ENCODE results near the gene DOC2B.

DNA sequence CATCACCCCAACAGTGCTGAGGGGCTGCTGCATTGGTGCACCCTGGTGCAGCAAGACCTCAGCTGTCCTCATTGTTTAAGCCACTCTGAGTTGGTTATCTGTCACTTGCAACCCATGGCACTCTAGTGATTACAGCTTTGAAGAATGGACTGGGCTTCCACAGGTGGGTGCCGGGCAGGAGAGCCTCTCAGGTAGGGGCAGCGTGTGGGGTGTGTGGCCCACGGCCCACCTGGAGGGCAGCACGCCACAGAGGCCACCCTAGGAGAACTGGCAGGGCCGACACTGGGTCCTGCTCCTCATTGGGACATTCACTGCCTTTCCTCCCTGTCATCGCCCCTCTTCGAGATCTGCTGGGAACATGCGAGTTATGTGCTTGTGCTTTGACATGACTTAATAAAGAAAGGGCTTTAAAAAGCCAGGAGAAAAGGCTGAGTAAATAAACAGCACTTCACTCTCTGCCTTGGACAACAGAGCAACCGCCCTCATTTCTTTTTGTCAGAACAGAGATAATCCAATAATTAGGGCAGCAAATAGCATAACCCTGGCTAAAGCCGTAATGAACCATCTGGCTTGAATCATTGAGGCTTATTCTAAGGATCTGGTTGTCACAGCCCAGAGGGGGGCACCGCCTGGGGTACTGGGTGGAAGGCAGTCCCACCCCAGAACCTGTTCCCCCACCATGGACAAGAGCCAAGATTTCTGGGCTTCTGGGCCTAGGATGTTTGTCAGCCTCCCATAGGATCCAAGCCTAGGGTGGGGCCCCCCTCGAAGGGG is 3.0 kb downstream of the DOC2B start:
- TF ChIP-seq TCF7L2 (IDR thresholded peaks at IDR 0.05; ENCODE audit: low read depth, low read length) (no peak), POLR2AphosphoS5 (IDR thresholded peaks at IDR 0.05; ENCODE audit: low read depth, low read length) (no peak)
- TF ChIP-seq, protein P1, sequence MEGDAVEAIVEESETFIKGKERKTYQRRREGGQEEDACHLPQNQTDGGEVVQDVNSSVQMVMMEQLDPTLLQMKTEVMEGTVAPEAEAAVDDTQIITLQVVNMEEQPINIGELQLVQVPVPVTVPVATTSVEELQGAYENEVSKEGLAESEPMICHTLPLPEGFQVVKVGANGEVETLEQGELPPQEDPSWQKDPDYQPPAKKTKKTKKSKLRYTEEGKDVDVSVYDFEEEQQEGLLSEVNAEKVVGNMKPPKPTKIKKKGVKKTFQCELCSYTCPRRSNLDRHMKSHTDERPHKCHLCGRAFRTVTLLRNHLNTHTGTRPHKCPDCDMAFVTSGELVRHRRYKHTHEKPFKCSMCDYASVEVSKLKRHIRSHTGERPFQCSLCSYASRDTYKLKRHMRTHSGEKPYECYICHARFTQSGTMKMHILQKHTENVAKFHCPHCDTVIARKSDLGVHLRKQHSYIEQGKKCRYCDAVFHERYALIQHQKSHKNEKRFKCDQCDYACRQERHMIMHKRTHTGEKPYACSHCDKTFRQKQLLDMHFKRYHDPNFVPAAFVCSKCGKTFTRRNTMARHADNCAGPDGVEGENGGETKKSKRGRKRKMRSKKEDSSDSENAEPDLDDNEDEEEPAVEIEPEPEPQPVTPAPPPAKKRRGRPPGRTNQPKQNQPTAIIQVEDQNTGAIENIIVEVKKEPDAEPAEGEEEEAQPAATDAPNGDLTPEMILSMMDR (IDR thresholded peaks at IDR 0.05): no peak
- TF ChIP-seq, protein P2, sequence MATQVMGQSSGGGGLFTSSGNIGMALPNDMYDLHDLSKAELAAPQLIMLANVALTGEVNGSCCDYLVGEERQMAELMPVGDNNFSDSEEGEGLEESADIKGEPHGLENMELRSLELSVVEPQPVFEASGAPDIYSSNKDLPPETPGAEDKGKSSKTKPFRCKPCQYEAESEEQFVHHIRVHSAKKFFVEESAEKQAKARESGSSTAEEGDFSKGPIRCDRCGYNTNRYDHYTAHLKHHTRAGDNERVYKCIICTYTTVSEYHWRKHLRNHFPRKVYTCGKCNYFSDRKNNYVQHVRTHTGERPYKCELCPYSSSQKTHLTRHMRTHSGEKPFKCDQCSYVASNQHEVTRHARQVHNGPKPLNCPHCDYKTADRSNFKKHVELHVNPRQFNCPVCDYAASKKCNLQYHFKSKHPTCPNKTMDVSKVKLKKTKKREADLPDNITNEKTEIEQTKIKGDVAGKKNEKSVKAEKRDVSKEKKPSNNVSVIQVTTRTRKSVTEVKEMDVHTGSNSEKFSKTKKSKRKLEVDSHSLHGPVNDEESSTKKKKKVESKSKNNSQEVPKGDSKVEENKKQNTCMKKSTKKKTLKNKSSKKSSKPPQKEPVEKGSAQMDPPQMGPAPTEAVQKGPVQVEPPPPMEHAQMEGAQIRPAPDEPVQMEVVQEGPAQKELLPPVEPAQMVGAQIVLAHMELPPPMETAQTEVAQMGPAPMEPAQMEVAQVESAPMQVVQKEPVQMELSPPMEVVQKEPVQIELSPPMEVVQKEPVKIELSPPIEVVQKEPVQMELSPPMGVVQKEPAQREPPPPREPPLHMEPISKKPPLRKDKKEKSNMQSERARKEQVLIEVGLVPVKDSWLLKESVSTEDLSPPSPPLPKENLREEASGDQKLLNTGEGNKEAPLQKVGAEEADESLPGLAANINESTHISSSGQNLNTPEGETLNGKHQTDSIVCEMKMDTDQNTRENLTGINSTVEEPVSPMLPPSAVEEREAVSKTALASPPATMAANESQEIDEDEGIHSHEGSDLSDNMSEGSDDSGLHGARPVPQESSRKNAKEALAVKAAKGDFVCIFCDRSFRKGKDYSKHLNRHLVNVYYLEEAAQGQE (IDR thresholded peaks at IDR 0.05; ENCODE audit: insufficient read depth in 1 of 2, low read depth in 2 of 2, low read length in 1 of 2): no peak
